ENCODE measurements around the gene ZNF777.

The ZNF777 gene

DNA sequence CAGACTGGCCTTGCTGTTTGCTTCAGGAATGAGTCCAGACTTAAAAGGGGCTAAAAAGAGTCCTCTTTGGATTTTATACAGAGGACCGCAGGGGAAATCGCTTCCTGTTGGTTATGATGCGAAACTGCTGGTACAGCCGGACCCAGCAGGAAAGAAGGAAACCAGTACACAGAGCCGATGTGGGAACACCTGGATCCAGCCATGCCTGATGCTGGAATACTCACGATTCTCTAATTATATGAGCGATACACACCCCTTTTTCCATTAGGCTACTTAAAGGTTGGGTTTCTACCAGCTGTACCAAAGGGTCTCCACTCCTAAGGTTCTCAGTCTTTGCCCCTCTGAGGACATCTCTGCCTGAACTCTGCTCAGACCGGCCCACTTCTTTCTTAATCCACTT, 27.7 kb downstream of the ZNF777 start:
- no peak overlapping the region for H3K9ac ChIP-seq
- H3K36me3 ChIP-seq: peaks cover 73 to 100% (median 92%) of the 10 kb centered on the region in 11 experiments
- peaks cover 0 to 24% (median 11%) of the 10 kb centered on the region in 11 experiments; a peak in 13 of 22 replicates for H3K9me3 ChIP-seq (replicated peaks in 1 of 11)
- H4K20me1 ChIP-seq: peaks cover 0 to 33% (median 5%) of the 10 kb centered on the region in 11 experiments; a peak in 9 of 22 replicates
- H3K4me2 ChIP-seq: no peak overlapping the region
- H3K27ac ChIP-seq: no peak overlapping the region
- H3K4me1 ChIP-seq: peaks cover 0 to 5% (median 0%) of the 10 kb centered on the region in 10 experiments; a peak in 1 of 20 replicates
- H3K4me3 ChIP-seq: no peak overlapping the region
- no peak for TF ChIP-seq Cebpa-rat (IDR thresholded peaks at IDR 0.05)
- no peaks in the 10 kb centered on the region for H3K27me3 ChIP-seq

DNA sequence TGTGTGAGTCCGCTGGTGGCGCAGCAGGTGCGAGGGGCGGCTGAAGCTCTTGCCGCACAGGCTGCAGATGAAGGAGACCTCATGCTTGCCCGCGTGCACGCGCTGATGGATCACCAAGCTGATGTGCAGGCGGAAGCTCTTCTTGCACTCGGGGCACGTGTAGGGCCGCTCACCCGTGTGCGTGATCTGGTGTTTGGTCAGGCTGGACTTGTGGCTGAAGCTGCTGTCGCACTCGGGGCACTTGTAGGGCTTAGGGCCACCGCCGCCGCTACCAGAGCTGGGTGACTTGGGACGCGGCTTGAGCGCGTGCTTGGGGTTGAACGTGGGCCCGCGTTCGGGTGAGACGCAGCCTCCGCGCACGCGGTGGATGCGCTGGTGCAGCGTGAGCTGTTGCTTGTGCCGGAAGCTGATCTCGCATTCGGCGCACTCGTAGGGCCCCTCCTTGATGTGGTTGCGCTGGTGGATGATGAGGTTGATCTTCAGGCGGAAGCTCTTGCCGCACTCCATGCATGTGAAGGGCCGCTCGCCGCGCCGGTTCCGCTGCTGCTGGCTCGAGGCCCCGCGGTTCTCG, 28.7 kb downstream of the ZNF777 start:
- TF ChIP-seq Cebpa-rat (IDR thresholded peaks at IDR 0.05): no peak
- Histone ChIP-seq H3K9me3 (replicated peaks in 1 of 11) (peaks cover 0 to 21% (median 11%) of the 10 kb centered on the region in 11 experiments; a peak in 11 of 22 replicates), H3K27me3 (no peaks in the 10 kb centered on the region), H3K9ac (no peak overlapping the region), H3K36me3 (peaks cover 66 to 100% (median 85%) of the 10 kb centered on the region in 11 experiments), H3K27ac (no peak overlapping the region), H3K4me1 (peaks cover 0 to 5% (median 0%) of the 10 kb centered on the region in 10 experiments; a peak in 1 of 20 replicates), H3K4me3 (no peak overlapping the region), H4K20me1 (peaks cover 0 to 38% (median 8%) of the 10 kb centered on the region in 11 experiments; a peak in 10 of 22 replicates), H3K4me2 (no peak overlapping the region)

DNA sequence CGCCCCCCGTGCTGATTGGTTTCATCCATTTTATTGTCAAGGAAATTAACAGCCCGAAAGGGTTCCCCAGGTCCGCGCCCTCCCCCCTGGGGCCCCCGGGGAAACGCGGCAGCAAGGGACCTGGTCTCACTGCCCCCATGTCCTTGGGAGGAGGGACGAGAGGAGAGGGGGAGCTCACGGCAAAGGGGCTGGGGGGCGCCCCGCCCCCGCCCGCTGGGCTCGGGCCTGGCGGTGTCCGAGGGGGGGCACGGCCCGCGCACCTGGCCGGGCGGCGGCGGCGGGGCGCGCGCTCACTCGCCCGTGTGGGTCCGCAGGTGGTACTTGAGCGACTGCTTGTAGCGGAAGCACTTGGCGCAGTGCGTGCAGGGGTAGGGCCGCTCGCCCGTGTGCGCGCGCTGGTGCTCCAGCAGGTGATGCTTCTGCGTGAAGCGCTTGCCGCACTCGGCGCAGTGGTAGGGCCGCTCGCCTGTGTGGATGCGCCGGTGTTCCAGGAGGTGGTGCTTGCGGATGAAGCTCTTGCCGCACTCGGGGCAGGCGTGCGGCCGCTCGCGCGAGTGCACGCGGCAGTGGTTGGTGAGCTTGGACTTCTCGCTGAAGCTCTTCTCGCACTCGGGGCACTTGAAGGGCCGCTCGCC, 29.3 kb downstream of the ZNF777 start:
- no peak for TF ChIP-seq Cebpa-rat (IDR thresholded peaks at IDR 0.05)
- no peaks in the 10 kb centered on the region for H3K27me3 ChIP-seq
- H3K4me3 ChIP-seq: no peak overlapping the region
- no peak overlapping the region for H3K9ac ChIP-seq
- H3K4me1 ChIP-seq: peaks cover 0 to 2% (median 0%) of the 10 kb centered on the region in 10 experiments; a peak in 1 of 20 replicates
- no peak overlapping the region for H3K27ac ChIP-seq
- H3K36me3 ChIP-seq: peaks cover 60 to 94% (median 81%) of the 10 kb centered on the region in 11 experiments
- peaks cover 0 to 37% (median 8%) of the 10 kb centered on the region in 11 experiments; a peak in 9 of 22 replicates for H4K20me1 ChIP-seq
- peaks cover 0 to 21% (median 11%) of the 10 kb centered on the region in 11 experiments; a peak in 11 of 22 replicates for H3K9me3 ChIP-seq (replicated peaks in 1 of 11)
- H3K4me2 ChIP-seq: no peak overlapping the region

DNA sequence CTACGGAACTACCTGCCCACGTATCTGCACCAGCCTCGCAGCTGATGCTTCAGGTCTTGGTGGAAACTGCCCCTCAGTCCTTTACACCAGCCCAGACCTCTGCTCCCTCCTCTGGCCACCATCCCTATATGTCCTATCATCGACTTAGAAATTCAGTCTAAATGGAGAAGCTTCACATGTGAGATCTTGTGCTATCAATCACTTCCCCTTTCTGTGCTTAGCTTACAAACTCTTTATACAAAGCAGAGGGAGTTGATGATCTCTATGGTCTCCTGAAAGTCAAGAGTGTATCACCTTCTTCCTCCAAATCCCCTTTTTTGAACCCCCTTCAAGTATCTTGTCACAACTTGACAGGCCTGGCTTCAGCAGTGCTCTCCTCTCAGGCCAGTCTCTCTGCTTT, 30.7 kb downstream of the ZNF777 start:
- H3K9ac ChIP-seq: no peak overlapping the region
- no peak overlapping the region for H3K27ac ChIP-seq
- peaks cover 0 to 21% (median 11%) of the 10 kb centered on the region in 11 experiments; a peak in 11 of 22 replicates for H3K9me3 ChIP-seq (replicated peaks in 1 of 11)
- peaks cover 0 to 2% (median 0%) of the 10 kb centered on the region in 11 experiments; a peak in 1 of 22 replicates for H3K27me3 ChIP-seq
- H3K4me1 ChIP-seq: no peaks in the 10 kb centered on the region; a peak in 1 of 20 replicates
- no peak overlapping the region for H3K4me2 ChIP-seq
- TF ChIP-seq Cebpa-rat (IDR thresholded peaks at IDR 0.05): no peak
- peaks cover 46 to 79% (median 67%) of the 10 kb centered on the region in 11 experiments for H3K36me3 ChIP-seq
- peaks cover 0 to 44% (median 8%) of the 10 kb centered on the region in 11 experiments; a peak in 9 of 22 replicates for H4K20me1 ChIP-seq
- no peak overlapping the region for H3K4me3 ChIP-seq

GRCh38 chr7:149427893-149428292, 33.0 kb downstream of the ZNF777 start:
- no peak overlapping the region for H3K4me3 ChIP-seq
- H3K36me3 ChIP-seq: peaks cover 23 to 56% (median 44%) of the 10 kb centered on the region in 11 experiments
- peaks cover 0 to 52% (median 8%) of the 10 kb centered on the region in 11 experiments; a peak in 9 of 22 replicates for H4K20me1 ChIP-seq
- no peak overlapping the region for H3K4me2 ChIP-seq
- peaks cover 0 to 5% (median 2%) of the 10 kb centered on the region in 10 experiments; a peak in 11 of 20 replicates for H3K4me1 ChIP-seq
- peaks cover 0 to 14% (median 10%) of the 10 kb centered on the region in 11 experiments; a peak in 11 of 22 replicates for H3K9me3 ChIP-seq (replicated peaks in 1 of 11)
- no peak for TF ChIP-seq Cebpa-rat (IDR thresholded peaks at IDR 0.05)
- no peak overlapping the region for H3K27ac ChIP-seq
- no peak overlapping the region for H3K9ac ChIP-seq
- H3K27me3 ChIP-seq: peaks cover 13 to 25% (median 19%) of the 10 kb centered on the region in 11 experiments

GRCh38 chr7:149427096-149427680, 33.7 kb downstream of the ZNF777 start:
- H3K36me3 ChIP-seq: peaks cover 15 to 49% (median 37%) of the 10 kb centered on the region in 11 experiments
- peaks cover 0 to 8% (median 6%) of the 10 kb centered on the region in 10 experiments; a peak in 11 of 20 replicates for H3K4me1 ChIP-seq
- H3K9me3 ChIP-seq (replicated peaks in 1 of 11): peaks cover 0 to 7% (median 3%) of the 10 kb centered on the region in 11 experiments; a peak in 10 of 22 replicates
- no peak overlapping the region for H3K4me2 ChIP-seq
- no peak overlapping the region for H3K4me3 ChIP-seq
- TF ChIP-seq Cebpa-rat (IDR thresholded peaks at IDR 0.05): no peak
- H3K9ac ChIP-seq: no peak overlapping the region
- peaks cover 0 to 52% (median 8%) of the 10 kb centered on the region in 11 experiments; a peak in 9 of 22 replicates for H4K20me1 ChIP-seq
- no peak overlapping the region for H3K27ac ChIP-seq
- peaks cover 18 to 32% (median 24%) of the 10 kb centered on the region in 11 experiments for H3K27me3 ChIP-seq

GRCh38 chr7:149423449-149424110, 37.3 kb downstream of the ZNF777 start:
- H3K4me3 ChIP-seq: peak overlapping the region in 2 of 10 experiments; percentile 60 to 69; a peak in 3 of 20 replicates
- peaks cover 0 to 27% (median 7%) of the 10 kb centered on the region in 11 experiments; a peak in 7 of 22 replicates for H4K20me1 ChIP-seq
- H3K27me3 ChIP-seq: peaks cover 22 to 43% (median 33%) of the 10 kb centered on the region in 11 experiments
- H3K4me2 ChIP-seq: peak overlapping the region in 6 of 11 experiments; percentile 77 to 91 (median 84); a peak in 7 of 22 replicates
- no peaks in the 10 kb centered on the region for H3K9me3 ChIP-seq (replicated peaks in 1 of 11)
- no peak overlapping the region for H3K27ac ChIP-seq
- H3K9ac ChIP-seq: no peak overlapping the region
- H3K4me1 ChIP-seq: peaks cover 0 to 12% (median 7%) of the 10 kb centered on the region in 10 experiments; a peak in 14 of 20 replicates
- peaks cover 0 to 13% (median 4%) of the 10 kb centered on the region in 11 experiments; a peak in 9 of 22 replicates for H3K36me3 ChIP-seq
- TF ChIP-seq Cebpa-rat (IDR thresholded peaks at IDR 0.05): no peak

DNA sequence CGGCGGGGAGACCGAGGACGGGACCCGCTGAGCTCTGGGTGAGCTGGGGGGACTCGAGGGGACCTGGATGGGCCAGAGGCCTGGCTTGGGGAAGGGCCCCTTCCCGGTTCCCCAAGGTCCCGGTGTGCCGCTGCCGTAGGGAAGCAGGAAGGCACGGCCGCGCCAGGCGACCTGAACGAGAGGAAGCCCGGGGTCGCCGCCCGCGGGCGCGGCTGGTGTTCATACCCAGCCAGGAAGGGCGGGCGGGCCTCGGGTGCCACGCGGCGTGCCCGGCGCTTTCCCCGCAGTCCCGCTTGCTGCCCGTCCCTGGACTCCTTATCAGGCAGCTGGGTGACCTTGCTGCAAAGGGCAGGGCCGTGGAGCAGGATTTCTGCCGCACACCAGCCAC, 38.0 kb downstream of the ZNF777 start:
- H3K4me3 ChIP-seq: peak overlapping the region; percentile 50 to 69 (median 56)
- H3K4me2 ChIP-seq: peak overlapping the region; percentile 76 to 91 (median 84)
- no peak for TF ChIP-seq Cebpa-rat (IDR thresholded peaks at IDR 0.05)
- peak overlapping the region in 1 of 11 experiments; percentile 54; a peak in 1 of 22 replicates for H3K27ac ChIP-seq
- peak overlapping the region; percentile 13 to 71 (median 63); a peak in 21 of 22 replicates for H3K9ac ChIP-seq
- peaks cover 0 to 12% (median 7%) of the 10 kb centered on the region in 10 experiments; a peak in 14 of 20 replicates for H3K4me1 ChIP-seq
- H4K20me1 ChIP-seq: peaks cover 0 to 26% (median 6%) of the 10 kb centered on the region in 11 experiments; a peak in 7 of 22 replicates
- H3K27me3 ChIP-seq: peaks cover 22 to 43% (median 33%) of the 10 kb centered on the region in 11 experiments
- peaks cover 0 to 10% (median 4%) of the 10 kb centered on the region in 11 experiments; a peak in 6 of 22 replicates for H3K36me3 ChIP-seq
- no peaks in the 10 kb centered on the region for H3K9me3 ChIP-seq (replicated peaks in 1 of 11)

Data from BLaER1 treated with 17β-estradiol and CSF1 and Interleukin-3, amounts not matched to agents 10 nM and 100 nM (cell line).